Ectodermal cell (in vitro differentiated cells): ENCODE results near the gene ARMH3.
"Not testable (repeated sequence)": the region's sequence is repeated elsewhere in the genome, so short reads cannot be mapped to it uniquely, and the experiment has no call there.

ENCODE experiments used
- H3K27ac ChIP-seq: 2 replicates; pipeline ENCODE4 v1.7.0; 2013; ENCODE audit warnings: mild to moderate bottlenecking, low read depth, low read length; ENCODE audit not compliant: insufficient read depth, poor library complexity, severe bottlenecking
- H3K27me3 ChIP-seq: 2 replicates; pipeline ENCODE4 v1.7.0; 2013; ENCODE audit warnings: mild to moderate bottlenecking, low read length; ENCODE audit not compliant: insufficient read depth, control insufficient read depth, poor library complexity, severe bottlenecking
- H3K36me3 ChIP-seq: one replicate; pipeline ENCODE4 v1.7.0; 2013; ENCODE audit warnings: low read length; ENCODE audit not compliant: control insufficient read depth, insufficient read depth
- H3K4me1 ChIP-seq: one replicate; pipeline ENCODE4 v1.7.0; 2013; ENCODE audit warnings: low read length; ENCODE audit not compliant: control insufficient read depth, insufficient read depth
- H3K4me3 ChIP-seq: 2 replicates; pipeline ENCODE4 v1.7.0; 2013; ENCODE audit warnings: low read depth, low read length, control low read depth; ENCODE audit not compliant: insufficient read depth
- H3K9me3 ChIP-seq: 2 replicates; pipeline ENCODE4 v1.7.0; 2013; ENCODE audit warnings: mild to moderate bottlenecking, low read length, moderate library complexity; ENCODE audit not compliant: control insufficient read depth
- WGBS, 2 experiments: methylation state at CpG; one replicate each; pipeline ENCODE4 v1.1.7; 2013; ENCODE audit warnings: missing lambda C conversion rate in 2 of 2; 5-methylcytosine and 5-hydroxymethylcytosine counted together

ARMH3 gene

DNA sequence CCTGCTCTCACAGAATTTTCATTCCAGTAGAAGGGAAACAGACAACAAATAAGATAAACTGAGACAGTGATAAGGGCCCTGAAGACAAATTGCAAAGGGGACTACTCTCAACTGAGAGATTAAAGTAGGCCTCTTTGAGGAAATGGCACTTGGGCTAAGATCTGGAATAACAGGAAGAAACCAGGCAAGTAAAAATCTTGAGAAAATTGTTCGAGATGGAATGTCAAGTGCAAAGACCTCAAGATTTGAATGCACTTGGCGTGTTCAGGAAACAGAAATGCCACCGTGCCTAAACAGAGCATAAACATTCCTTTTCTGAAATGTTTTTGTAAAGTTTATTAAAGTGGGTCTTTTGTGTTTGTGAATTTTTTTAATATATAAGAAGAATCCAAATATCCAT, 10.7 kb downstream of the ARMH3 start:
- Histone ChIP-seq H3K36me3 (no peaks in the 10 kb centered on the region), H3K27ac (no peak overlapping the region), H3K4me3 (no peak overlapping the region), H3K9me3 (no peaks in the 10 kb centered on the region), H3K4me1 (no peaks in the 10 kb centered on the region), H3K27me3 (no peaks in the 10 kb centered on the region)
- 94 to 96% methylated on average over 3 of the region's 3 CpGs for WGBS, 2 experiments

DNA sequence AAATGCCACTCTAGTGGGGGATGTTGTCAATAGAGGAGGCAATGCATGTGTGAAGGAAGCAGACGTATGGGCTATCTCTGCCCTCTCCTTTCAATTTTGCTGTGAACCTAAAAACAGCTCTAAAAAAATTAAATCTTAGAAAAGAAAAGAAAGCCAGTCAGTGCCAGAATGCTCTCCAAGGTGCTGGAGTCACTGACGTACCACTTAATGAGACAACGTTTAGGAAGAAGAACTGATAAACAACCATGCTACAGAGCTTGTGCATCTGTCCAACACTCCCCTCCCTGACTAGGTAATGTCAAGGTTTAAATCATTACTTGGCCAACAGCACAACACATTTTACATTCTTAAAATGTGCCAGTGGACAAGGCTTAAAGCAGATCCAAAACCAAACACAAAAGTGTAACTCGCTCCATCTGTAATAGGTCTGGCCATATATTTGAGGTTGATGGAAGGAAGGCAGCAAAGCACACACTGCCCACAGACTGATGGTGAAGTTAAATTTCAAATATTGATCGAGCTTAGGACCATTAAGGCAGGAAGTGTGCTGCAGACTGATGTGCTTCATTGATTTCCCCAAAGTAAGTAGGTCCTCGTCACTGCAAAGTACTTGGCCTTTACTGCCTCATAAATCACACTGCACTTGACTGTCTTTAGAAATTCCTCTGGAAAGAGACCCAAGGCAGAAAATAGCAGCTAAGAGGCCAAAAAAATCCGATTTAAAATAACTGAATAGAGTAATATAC, 15.5 kb downstream of the ARMH3 start:
- Histone ChIP-seq H3K4me1 (no peaks in the 10 kb centered on the region), H3K36me3 (no peaks in the 10 kb centered on the region), H3K9me3 (no peaks in the 10 kb centered on the region), H3K27ac (no peak overlapping the region), H3K4me3 (no peak overlapping the region), H3K27me3 (no peaks in the 10 kb centered on the region)
- 88 to 93% methylated on average over 6 of the region's 7 CpGs for WGBS, 2 experiments

DNA sequence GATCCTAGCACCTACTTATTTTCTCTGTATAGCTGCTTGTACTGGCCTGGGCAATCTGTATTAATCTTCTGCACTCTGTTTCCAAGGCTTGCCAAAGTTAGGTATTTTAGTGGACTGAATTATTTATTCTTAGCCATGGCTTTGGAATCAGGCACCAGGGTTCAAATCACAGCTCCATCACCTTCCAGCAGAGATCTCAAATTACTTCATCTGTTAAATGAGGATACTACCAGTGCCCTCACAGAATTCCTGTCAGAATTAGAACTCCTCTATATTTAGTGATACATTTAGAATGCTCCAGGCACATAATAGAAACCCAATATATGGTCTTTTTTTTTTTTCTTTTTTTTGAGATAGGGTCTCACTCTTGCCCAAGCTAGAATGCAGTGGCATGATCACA, 17.6 kb downstream of the ARMH3 start:
- H3K4me3 ChIP-seq: no peak overlapping the region
- H3K27me3 ChIP-seq: no peaks in the 10 kb centered on the region
- H3K9me3 ChIP-seq: no peaks in the 10 kb centered on the region
- H3K4me1 ChIP-seq: no peaks in the 10 kb centered on the region
- H3K27ac ChIP-seq: no peak overlapping the region
- peaks cover 5% of the 10 kb centered on the region for H3K36me3 ChIP-seq

DNA sequence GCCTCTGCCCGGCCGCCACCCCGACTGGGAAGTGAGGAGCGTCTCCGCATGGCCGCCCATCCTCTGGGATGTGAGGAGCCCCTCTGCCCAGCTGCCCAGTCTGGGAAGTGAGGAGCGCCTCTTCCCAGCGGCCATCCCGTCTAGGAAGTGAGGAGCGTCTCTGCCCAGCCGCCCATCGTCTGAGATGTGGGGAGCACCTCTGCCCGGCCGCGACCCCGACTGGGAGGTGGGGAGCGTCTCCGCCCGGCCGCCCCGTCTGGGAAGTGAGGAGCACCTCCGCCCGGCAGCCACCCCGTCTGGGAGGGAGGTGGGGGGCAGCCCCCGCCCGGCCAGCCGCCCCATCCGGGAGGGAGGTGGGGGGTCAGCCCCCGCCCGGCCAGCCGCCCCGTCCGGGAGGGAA, 20.2 kb downstream of the ARMH3 start:
- H3K27me3 ChIP-seq, H3K27ac ChIP-seq, H3K4me1 ChIP-seq, H3K9me3 ChIP-seq, H3K4me3 ChIP-seq: not testable (repeated sequence)
- H3K36me3 ChIP-seq: peaks cover 15% of the 10 kb centered on the region
- WGBS, 2 experiments: 95 to 98% methylated on average over 33 of the region's 33 CpGs

DNA sequence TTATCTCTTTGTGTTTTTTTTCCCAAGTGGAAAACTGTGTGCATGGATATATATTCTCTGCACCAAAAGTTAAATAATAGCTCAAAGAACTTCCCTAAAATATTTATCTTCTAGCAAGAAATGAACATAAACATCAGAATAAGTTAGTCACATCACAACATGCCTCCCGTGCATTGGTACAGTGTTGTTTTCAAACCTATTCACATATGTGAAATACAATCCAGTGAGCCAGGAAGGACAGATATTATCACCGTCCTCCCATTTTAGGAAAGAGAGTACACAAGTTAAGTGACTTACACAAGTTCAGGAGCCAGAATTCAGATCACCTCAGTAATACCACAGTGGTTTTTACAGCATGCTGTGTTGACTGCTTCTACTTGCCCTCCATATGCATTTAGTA, 22.2 kb downstream of the ARMH3 start:
- Histone ChIP-seq H3K36me3 (peaks cover 18% of the 10 kb centered on the region), H3K9me3 (no peaks in the 10 kb centered on the region)
- WGBS, 2 experiments: 93 to 95% methylated on average over 2 of the region's 2 CpGs

DNA sequence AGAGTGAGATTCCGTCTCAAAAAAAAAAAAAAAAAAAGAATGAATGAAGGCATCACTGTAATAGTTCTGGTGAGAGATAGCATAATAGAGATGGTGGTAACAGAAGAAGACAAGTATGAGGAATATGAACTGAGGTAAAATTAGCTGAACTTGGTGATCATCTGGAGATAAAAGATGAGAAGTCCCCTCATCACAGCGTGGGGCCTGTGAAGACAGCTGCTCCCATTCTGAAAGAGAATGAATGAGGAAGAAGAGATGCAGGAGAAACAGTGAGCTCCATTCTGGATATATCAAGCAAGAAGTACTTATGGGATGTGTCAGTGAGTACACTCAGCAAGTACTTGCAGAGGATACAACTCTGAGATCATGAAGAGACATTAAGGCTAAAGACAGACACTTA, 28.7 kb downstream of the ARMH3 start:
- H3K27ac ChIP-seq: no peak overlapping the region
- no peaks in the 10 kb centered on the region for H3K27me3 ChIP-seq
- WGBS, 2 experiments: 90 to 94% methylated on average over 2 of the region's 2 CpGs
- no peak overlapping the region for H3K4me3 ChIP-seq
- H3K9me3 ChIP-seq: no peaks in the 10 kb centered on the region
- H3K4me1 ChIP-seq: no peaks in the 10 kb centered on the region
- peaks cover 32% of the 10 kb centered on the region for H3K36me3 ChIP-seq

More for the DNA sequence above, 22.2 kb downstream of the ARMH3 start:
- H3K4me3 ChIP-seq: no peak overlapping the region
- no peak overlapping the region for H3K27ac ChIP-seq
- H3K27me3 ChIP-seq: no peaks in the 10 kb centered on the region
- H3K4me1 ChIP-seq: no peaks in the 10 kb centered on the region

DNA sequence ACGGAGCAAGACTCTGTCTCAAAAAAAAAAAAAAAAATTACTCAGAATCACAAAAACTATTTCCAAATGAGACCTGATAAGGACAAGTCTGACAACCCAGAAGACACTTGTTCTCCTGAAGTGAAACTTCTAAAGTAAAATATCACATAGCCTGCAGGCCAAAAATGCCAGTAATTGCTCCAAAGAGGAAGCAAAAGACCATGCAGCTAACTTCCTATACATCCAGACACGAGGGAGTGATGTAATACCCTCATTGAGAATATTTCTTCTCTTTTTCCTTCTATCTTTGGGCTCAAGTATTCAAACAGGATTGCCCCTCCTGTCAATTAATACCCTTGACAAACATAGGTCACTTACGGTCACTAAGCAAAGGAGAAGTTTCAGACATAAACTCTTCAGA, 31.2 kb downstream of the ARMH3 start:
- Histone ChIP-seq H3K36me3 (peaks cover 28% of the 10 kb centered on the region), H3K4me1 (no peaks in the 10 kb centered on the region), H3K4me3 (no peak overlapping the region), H3K27ac (no peak overlapping the region), H3K27me3 (no peaks in the 10 kb centered on the region), H3K9me3 (no peaks in the 10 kb centered on the region)
- 94 to 95% methylated on average over 3 of the region's 3 CpGs for WGBS, 2 experiments

DNA sequence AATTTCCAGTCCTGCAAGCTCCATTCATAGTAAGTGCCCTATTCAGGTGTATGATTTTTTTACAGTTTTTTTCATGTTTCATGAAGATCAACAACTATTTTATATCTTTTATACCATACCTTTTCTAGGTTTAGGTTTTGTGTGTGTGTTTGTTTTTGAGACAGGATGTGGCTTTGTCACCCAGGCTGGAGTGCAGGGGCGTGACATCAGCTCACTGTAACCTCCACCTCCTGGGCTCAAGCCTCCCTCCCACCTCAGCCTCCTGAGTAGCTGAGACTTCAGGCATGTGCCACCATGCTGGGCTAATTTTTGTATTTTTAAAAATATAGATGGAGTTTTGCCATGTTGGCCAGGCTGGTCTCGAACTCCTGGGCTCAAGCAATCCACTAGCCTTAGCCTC, 35.0 kb downstream of the ARMH3 start:
- WGBS, 2 experiments: 85 to 95% methylated on average over 2 of the region's 2 CpGs
- Histone ChIP-seq H3K4me3 (no peak overlapping the region), H3K27ac (no peak overlapping the region), H3K4me1 (no peaks in the 10 kb centered on the region), H3K9me3 (no peaks in the 10 kb centered on the region), H3K36me3 (peaks cover 20% of the 10 kb centered on the region), H3K27me3 (no peaks in the 10 kb centered on the region)

DNA sequence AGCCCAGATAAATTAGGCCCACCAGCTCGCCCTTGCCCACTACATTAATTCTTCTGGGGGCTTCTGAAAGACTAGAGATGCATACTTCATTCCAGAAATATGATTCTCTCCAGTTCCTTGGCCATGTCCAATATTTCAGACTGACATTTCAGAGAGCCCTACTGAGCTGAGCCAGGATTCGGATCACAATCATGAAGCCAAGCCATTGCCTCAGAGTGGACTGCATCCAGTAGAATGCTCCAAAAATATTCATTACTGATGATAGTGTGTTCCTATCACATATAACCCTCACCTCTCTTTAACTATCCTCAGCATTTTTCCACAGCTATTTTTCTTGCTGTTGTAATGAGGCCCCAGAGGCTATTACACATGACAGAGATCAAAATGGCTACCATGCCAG, 38.7 kb downstream of the ARMH3 start:
- no peak overlapping the region for H3K4me3 ChIP-seq
- H3K9me3 ChIP-seq: no peaks in the 10 kb centered on the region
- no peak overlapping the region for H3K27ac ChIP-seq
- 88 to 92% methylated on average over 2 of the region's 2 CpGs for WGBS, 2 experiments
- peaks cover 6% of the 10 kb centered on the region for H3K36me3 ChIP-seq
- H3K27me3 ChIP-seq: no peaks in the 10 kb centered on the region
- H3K4me1 ChIP-seq: no peaks in the 10 kb centered on the region

DNA sequence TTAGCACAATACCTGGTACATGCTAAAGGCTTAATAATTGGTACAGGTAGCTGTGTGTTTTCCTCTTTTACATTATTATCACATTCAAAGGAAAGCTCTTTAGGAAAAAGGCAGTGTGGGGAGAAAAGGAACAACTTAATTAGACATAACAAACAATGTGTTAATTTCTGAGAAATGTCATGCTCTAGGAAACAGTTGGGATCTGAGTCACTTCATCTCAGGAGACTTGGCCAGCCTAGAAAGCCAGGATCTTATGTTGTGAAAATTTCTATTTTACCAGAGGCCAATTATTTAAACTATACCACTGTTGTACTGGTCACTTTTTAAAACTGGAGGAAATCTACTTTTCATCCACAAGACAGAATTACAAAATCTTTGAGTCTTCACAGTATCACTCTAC, 39.6 kb downstream of the ARMH3 start:
- H3K4me1 ChIP-seq: no peaks in the 10 kb centered on the region
- no peak overlapping the region for H3K4me3 ChIP-seq
- H3K27me3 ChIP-seq: no peaks in the 10 kb centered on the region
- peaks cover 6% of the 10 kb centered on the region for H3K36me3 ChIP-seq
- no peaks in the 10 kb centered on the region for H3K9me3 ChIP-seq
- H3K27ac ChIP-seq: no peak overlapping the region

DNA sequence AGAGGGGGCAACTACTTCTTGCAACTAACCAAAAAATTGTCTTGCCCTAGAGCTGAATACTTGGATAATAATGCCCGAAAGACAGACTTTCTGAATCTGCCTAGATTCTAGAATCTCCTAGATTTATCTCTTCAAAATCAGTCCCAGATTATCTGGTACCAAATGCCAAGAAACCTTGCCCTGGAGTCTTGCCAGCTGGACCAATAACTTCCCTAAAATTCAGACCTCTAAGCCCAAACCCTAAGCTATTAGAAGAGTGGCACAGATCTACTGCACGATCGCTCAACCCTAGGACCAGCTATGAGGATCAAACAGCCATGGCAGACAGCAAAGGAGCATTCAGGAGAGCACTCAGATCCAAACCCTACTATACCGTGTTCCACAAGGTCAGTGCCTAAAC, 45.0 kb downstream of the ARMH3 start:
- H3K36me3 ChIP-seq: no peaks in the 10 kb centered on the region
- H3K4me1 ChIP-seq: no peaks in the 10 kb centered on the region
- H3K9me3 ChIP-seq: no peaks in the 10 kb centered on the region
- 95 to 96% methylated on average over 4 of the region's 4 CpGs for WGBS, 2 experiments
- H3K4me3 ChIP-seq: no peak overlapping the region
- H3K27ac ChIP-seq: no peak overlapping the region
- H3K27me3 ChIP-seq: no peaks in the 10 kb centered on the region
